HG02981 (cell line): ENCODE data around the gene TEX26.

Experiments used
- ATAC-seq: cut with Tn5 transposase; IDR thresholded peaks from one replicate; pipeline ENCODE4 v1.9.1; 2021; ENCODE audit warnings: mild to moderate bottlenecking, moderate library complexity; ENCODE audit not compliant: unreplicated experiment

TEX26 gene

GRCh38 chr13:30932481-30933353 lies at the start of gene TEX26:
TEX26 (plus strand) TSS chr13:30932656; CDS start chr13:30932716, 60 bp downstream.
- ATAC-seq: no peak

DNA sequence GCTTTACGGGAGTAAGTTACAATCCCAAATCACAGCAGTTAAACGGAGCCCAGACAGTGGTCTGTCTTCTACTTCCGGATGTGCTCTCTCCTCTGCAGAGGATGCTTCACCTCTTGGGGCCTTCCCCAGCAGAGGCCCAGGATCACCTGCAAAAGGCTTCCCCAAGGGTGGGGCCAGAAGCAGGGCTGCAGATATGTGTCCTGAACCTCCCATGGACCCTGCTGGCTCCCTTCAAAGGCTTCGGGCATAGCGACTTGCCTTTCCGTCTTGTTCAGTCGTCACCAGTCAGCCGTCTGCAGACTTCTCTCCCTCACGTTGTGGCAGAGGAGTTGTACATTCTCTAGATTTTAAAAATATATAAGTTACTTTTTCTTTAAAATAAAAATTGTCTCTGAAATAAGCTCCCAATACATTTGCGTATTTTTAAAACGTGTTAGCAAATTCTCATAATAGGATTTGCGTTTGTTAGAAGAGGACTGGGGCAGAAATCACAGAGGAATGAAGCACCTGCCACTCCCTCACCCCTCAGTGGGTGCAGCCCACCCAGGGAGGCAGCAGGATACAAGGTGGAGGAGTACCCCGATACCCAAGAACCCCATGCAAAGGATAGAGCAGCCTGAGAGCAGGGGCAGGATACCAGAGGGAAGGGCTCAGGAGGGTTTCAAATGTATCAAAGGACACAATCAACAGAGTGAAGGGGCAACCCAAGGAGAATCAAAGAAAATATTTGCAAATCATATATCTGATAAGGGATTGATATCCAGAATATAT lies 49.3 kb upstream of the TEX26 start:
- ATAC-seq: no peak

DNA sequence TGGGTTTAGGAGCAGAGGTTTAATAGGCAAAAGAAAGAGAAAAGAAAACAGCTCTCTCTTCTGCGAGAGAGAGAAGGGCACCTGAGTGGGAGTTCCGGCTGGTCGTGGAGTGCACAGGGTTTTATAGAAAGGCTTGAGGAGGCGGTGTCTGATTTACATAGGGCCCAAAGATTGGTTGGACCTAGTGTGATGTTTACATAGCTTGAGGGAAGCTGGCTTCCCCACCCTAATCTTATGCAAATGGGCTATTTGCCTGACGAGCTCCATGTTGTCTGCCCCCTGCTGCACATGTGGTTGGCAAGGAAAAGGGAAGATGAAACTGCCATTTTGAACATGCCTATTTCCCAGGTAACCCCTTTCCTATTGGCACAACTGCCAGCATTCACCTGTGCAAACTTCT lies 47.9 kb upstream of the TEX26 start:
- ATAC-seq: no peak

GRCh38 chr13:30889196-30889690 lies 43.2 kb upstream of the TEX26 start:
- ATAC-seq: no peak

DNA sequence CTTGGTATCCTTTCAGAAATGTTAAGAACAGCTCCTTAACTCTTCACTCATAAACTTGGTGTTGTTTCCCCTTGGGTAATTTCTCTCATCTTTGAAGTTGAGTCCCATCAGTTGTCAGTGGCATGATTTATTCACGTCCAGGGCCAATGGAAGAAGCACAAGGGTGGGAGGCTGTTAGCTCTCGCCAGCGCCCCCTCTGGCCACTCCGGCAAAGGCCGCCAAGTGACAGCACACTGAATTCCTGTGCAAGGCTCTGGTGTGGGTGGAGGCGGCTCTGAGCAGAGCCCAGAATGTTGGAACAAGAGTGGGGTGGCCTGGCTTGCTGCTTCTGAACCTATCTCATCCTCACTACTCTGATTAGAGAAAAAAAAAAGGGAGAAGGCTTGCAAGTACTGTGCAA lies 39.5 kb upstream of the TEX26 start:
- no peak for ATAC-seq

DNA sequence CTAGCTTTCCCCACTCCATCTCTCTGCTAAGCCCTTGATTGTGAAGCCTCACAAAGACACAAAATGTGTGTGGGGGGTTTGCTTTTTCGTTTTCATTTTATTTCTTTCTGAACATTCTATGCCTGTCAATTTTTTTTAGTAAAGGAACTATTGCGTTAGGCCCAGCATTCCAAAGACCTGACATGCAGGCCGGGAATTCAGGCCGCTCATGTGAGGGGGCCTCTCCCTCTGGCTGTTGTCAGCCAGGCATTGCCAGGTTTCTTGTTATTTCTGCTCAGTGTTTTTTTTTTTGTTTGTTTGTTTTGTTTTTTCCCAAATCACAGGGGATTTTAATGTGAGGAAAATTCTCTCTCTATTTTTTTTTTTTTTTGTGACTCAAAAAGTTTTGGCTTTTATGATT lies 36.7 kb upstream of the TEX26 start:
- no peak for ATAC-seq

DNA sequence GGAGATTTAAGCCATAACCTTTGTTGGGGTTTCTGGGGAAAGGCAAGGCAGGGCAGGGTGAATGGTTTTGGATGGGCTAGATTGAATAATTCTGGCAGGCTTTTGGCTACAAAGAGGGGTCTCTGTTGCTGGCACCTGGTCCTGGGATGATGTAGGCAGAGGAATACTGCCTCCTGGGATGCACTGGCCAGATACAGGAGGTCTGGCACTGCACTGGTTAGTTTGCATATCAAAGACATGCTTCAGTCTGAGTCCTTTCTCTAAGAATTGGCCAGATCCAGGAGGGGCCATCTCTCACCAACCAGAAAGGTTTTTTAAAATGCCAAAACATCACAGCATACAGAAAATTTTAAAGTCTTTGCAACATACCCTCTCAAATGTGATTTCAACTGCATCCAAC lies 34.4 kb upstream of the TEX26 start:
- ATAC-seq: no peak

- no peak for ATAC-seq
These were observed 33.7 kb upstream of the TEX26 start for GRCh38 chr13:30898678-30899241.

DNA sequence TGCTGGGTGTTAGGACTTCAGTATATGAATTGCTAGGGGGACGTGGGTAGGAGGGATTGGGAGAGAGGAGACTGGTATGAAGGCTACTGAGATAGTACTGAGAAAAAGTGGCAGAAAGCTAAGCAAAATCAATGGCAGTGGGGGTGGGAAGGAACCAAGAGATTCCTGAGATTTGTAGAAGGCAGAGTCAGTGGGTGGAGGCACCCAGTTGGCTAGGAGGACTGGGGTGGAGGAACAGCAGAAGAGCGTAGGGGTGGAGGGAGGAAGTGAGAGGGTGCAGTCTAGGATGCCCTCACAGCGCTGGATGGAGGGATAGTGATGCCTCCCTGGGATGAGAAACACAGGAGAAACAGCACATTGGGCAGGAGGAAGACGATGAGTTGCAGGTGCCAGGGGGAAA lies 32.0 kb upstream of the TEX26 start:
- ATAC-seq: no peak

GRCh38 chr13:30900952-30901749 lies 31.3 kb upstream of the TEX26 start:
- ATAC-seq: no peak

DNA sequence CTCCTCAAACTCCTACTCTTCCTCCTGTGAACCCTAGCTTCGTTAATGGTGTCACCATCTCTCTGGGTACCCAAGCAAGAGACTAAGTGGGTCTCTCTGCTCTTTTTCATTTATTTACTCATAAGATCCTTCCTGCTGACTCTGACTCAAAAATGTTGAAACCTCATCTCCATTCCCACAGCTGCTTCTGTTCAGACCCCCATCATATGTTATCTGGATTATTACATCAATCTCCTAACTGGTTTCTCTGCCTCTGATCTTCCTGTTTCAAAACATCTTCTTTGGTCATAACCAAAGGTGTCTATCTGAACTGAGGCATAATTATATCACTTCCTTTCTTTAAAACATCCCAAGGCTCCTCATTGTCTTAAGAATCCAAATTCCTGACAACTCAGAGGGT lies 28.4 kb upstream of the TEX26 start:
- no peak for ATAC-seq

DNA sequence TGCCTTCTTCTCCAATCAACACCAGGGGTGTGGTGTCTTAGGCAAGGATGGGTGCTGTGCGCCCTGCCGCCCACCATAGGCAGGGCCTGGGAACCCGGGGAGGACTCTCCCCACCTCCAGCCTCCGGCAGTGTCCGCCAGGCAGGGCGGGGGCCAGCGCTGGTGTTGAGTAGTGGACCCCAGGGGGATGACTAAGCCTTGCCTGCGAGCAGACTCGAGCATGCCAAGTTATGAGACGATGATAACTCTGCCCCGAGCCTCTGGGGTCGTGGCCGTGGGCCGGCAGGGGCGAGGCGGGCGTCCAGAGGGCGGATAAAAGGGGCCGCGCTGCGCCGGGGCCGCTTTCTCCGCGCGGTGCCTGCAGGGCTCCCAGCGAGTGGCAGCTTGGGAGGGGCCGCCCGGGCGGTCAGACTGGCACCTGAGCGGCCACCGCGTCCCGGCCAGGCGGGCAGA lies 26.5 kb upstream of the TEX26 start, which contains the start of gene MEDAG:
TSS of gene MEDAG (plus strand) at position 340 of the 452 bp plus-strand sequence. CDS start 245 bp downstream, outside the sequence.
- no peak for ATAC-seq

DNA sequence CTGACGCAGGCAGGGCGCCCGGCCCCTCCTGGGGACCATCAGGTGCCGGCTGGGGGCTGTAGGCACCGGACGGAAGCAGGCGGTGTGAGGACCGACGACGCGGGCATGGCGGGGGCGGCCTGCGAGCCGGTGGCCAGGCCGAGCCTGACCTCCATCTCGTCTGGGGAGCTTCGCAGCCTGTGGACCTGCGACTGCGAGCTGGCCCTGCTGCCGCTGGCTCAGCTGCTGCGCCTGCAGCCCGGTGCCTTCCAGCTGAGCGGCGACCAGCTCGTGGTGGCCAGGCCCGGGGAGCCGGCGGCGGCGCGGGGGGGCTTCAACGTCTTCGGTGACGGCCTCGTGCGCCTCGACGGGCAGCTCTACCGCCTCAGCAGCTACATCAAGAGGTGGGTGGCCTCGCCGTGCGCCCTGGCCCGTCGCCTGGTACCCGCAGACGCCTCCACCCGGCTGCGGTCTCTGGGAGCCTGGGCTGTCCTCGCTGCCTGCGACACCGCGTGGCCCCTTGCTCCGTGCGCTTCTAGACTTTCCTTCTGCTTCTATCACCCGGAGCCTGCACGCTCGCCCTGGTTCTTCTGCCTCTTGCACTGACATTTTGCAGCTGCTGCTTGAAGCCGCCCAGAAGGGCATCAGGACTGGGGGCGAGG lies 25.9 kb upstream of the TEX26 start:
- no peak for ATAC-seq

DNA sequence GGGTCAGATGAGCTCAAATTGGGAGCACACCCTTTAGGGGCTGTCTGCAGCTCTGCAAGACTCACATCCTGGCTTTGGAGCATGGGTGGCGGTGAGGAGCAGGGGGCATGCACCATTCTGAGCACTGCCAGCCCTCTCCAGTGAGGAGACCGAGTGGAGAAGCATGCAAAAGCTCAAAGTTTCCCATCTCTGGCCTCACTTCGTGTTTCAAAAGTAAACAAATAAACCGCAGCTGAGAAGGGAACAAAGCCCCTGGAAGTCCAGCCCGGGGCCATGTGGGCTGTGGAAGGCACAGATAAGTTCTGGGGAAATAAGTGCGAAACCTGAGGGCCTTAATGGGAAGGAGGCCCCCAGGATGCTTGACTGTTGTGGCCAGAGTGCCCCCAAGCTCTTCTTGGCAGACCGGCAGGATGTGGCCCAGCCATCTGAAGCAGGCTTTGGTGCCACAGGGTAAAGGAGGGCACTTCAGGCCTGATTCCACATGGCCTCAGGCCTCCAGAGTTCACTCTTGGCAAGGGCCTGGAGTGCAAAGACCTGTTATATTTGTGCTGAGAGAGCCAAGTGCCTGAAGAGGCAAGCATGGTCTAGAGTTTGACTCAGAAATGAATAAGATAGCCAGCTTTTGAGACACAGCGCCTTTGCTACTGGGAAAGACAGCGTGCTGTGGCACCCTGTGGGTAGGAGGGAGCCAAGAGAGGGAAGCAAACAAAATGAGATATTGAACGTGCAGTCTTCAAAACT lies 25.2 kb upstream of the TEX26 start:
- ATAC-seq: no peak

GRCh38 chr13:30908416-30908980 lies 24.0 kb upstream of the TEX26 start:
- ATAC-seq: no peak

DNA sequence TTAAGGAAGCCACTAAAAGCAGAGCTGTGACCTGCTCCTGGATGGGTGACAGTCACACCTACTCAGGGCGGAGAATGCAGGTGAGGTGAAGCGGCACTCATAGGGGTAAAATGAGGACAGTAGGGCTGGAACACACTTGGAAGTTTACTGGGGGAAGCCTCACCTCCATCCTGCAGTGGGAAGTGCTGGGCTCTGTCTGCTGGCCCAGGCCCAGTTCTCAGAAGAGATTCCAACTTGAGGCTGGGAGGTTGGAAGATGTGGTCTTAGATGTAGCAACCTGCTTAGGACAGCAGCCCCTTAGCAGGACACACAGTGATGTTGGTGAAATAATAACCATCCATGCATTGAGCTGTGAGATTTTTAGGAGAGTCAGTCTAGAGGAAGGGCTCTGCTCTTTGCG lies 21.8 kb upstream of the TEX26 start:
- ATAC-seq: no peak

DNA sequence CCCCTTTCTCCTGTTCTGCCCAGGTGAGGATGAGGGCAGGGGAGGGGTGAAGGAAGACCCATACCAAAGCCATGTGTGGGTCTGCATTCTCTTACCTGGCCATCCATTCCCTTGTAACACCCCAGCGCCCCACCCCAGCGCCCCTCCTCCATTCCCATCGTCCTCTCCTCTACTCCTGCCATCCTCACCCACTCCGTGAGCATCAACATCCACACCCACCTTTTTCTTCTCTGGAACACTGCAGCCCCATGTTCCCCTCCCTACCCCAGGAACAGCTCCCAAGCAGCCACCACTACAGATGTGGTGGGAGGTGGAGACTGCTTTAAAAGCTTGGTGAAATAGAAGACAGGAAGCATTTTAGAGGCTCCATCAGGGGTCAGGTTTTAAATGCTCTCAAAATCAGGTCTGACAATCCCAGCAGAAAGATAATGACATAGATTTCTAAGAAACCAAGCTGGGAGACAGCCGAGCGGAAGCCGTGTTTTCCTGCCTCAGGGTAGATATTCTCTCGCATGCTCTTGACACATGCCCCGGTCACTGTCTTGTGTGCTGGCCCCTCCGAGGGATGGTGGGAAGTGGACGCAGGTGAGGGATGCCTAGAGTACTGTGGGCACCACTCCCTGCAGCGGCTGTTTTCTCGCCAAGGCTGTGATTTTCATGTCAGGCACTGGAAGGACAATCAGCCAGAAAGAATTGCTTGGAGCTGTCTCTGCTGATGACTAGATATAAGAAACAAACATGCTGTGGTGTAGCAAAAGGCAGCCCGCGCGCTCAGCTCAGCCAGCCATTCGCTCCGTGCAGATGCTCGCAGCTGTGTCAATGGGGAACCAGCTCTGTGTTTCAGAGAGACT lies 16.5 kb upstream of the TEX26 start:
- no peak for ATAC-seq

DNA sequence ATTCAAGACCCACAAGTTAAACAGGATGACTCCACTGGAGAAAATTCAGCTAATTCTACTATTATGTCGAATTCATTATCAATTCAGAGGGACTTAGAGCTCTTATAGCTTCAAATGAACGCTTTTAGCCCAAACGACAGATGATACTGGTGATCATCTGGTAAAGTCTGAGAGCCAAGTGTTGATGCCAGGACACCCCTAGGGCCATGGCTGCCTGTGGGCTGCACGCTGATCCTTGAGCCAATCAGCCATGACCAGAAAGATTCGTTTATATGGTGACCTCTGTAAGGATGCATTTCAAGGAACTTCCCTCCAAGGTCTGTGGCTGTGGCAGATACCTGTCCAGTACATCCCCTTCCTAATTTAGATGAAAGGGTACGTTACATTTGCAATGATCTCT lies 15.5 kb upstream of the TEX26 start:
- no peak for ATAC-seq
